ELR (cell line): Measurements from ENCODE around the gene C10orf90.
A peak's percentile ranks its signal among the peaks of the same experiment; 100 is the strongest.

Source experiments
- DNase-seq: peaks from one replicate; pipeline ENCODE4 v3.0.0-alpha.2; 2015; ENCODE audit warnings: low read depth

Gene C10orf90

GRCh38 chr10:126504063-126504760 lies 166.3 kb downstream of the C10orf90 start:
- DNase-seq = peak; percentile 73

- no peak for DNase-seq
Measured at GRCh38 chr10:126503392-126504062, 167.0 kb downstream of the C10orf90 start.

- DNase-seq = no peak
Measured at GRCh38 chr10:126502441-126502840, 168.1 kb downstream of the C10orf90 start.

- DNase-seq = no peak
Measured at GRCh38 chr10:126501828-126502227, 168.7 kb downstream of the C10orf90 start.

GRCh38 chr10:126500866-126501265 lies 169.6 kb downstream of the C10orf90 start:
- no peak for DNase-seq

GRCh38 chr10:126500185-126500584 lies 170.3 kb downstream of the C10orf90 start:
- DNase-seq = no peak

GRCh38 chr10:126499744-126500143 lies 170.7 kb downstream of the C10orf90 start:
- no peak for DNase-seq

- no peak for DNase-seq
Measured at GRCh38 chr10:126497672-126498071, 172.8 kb downstream of the C10orf90 start.

GRCh38 chr10:126496771-126497545 lies 173.5 kb downstream of the C10orf90 start:
- no peak for DNase-seq

- DNase-seq = no peak
Measured at GRCh38 chr10:126491476-126491875, 179.0 kb downstream of the C10orf90 start.

GRCh38 chr10:126481181-126481580 lies 189.3 kb downstream of the C10orf90 start:
- DNase-seq = peak; percentile 16

- DNase-seq = no peak
Measured at GRCh38 chr10:126480648-126481047, 189.8 kb downstream of the C10orf90 start.

GRCh38 chr10:126479280-126479895 lies 191.1 kb downstream of the C10orf90 start:
- no peak for DNase-seq

GRCh38 chr10:126478546-126478945 lies 191.9 kb downstream of the C10orf90 start:
- DNase-seq = no peak

- DNase-seq = no peak
Measured at GRCh38 chr10:126476246-126476645, 194.2 kb downstream of the C10orf90 start.

GRCh38 chr10:126475074-126475691 lies 195.3 kb downstream of the C10orf90 start:
- DNase-seq = no peak

- no peak for DNase-seq
Measured at GRCh38 chr10:126474031-126474430, 196.5 kb downstream of the C10orf90 start.

GRCh38 chr10:126470991-126471390 lies 199.5 kb downstream of the C10orf90 start:
- DNase-seq = no peak

GRCh38 chr10:126469692-126470091 lies 200.8 kb downstream of the C10orf90 start:
- no peak for DNase-seq

GRCh38 chr10:126468876-126469643 lies 201.4 kb downstream of the C10orf90 start:
- no peak for DNase-seq

GRCh38 chr10:126468467-126468866 lies 202.0 kb downstream of the C10orf90 start:
- no peak for DNase-seq
